ENCODE measurements around the gene FRA10AC1. TPM values are rescaled to one million over a fixed set of nuclear protein-coding genes. Genes with fewer than 3 reads are reported as not detected.

The FRA10AC1 gene
- total RNA-seq, 2 donors from 2014 or later = 8.0 to 9.2 TPM

DNA sequence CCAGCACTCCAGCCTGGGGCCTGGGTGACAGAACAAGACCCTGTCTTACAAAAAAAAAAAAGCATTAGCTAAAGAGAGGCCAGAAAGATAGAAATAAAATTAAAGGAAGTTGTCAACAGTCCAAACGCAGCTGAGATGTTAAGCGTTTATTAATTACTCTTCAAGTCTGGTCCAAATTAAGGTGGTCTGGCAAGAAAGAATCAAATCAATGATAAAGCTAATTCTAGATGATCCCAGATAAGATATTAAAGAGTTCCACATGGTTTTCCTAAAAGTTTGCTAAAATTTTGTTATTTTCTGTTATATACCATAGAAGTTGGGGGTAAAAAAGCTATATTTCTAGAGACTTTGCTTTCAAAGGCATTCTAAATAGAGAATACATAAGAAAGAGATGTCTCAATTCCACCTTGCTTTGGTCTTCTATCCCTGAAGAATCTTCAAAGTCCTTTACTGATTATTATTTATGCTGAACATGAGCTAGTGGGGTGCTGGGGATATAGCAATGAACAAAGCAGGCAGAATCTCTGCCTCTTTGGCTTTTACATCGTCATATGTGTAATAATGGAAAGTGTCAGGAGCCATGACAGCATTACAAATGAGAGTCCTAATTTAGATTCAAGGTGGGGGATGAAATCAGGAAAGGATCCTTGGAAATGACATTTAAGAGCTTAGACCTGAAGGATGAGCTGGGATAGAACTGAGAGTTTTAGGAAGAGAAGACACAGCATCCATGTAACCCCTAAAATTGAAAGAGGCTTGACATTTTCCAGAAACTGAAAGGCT lies 23.4 kb downstream of the FRA10AC1 start:
- Histone ChIP-seq H3K27ac (peak overlapping the region; percentile 17 to 47), H3K36me3 (peaks cover 26% of the 10 kb centered on the region), H3K9me3 (no peaks in the 10 kb centered on the region), H3K4me3 (no peak overlapping the region), H3K27me3 (no peaks in the 10 kb centered on the region), H3K4me1 (no peaks in the 10 kb centered on the region)
- DNase-seq (ENCODE audit: low spot score) = no peak
- TF ChIP-seq, protein P1, sequence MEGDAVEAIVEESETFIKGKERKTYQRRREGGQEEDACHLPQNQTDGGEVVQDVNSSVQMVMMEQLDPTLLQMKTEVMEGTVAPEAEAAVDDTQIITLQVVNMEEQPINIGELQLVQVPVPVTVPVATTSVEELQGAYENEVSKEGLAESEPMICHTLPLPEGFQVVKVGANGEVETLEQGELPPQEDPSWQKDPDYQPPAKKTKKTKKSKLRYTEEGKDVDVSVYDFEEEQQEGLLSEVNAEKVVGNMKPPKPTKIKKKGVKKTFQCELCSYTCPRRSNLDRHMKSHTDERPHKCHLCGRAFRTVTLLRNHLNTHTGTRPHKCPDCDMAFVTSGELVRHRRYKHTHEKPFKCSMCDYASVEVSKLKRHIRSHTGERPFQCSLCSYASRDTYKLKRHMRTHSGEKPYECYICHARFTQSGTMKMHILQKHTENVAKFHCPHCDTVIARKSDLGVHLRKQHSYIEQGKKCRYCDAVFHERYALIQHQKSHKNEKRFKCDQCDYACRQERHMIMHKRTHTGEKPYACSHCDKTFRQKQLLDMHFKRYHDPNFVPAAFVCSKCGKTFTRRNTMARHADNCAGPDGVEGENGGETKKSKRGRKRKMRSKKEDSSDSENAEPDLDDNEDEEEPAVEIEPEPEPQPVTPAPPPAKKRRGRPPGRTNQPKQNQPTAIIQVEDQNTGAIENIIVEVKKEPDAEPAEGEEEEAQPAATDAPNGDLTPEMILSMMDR (IDR thresholded peaks at IDR 0.05) = no peak

- DNase-seq (ENCODE audit: low spot score) = no peak
- H3K9me3 ChIP-seq = no peaks in the 10 kb centered on the region
- no peaks in the 10 kb centered on the region for H3K27me3 ChIP-seq
- H3K4me1 ChIP-seq = no peaks in the 10 kb centered on the region
- no peak overlapping the region for H3K27ac ChIP-seq
- TF ChIP-seq, protein P1 (IDR thresholded peaks at IDR 0.05) = no peak
- no peak overlapping the region for H3K4me3 ChIP-seq
- peaks cover 32% of the 10 kb centered on the region for H3K36me3 ChIP-seq
Measured at GRCh38 chr10:93678386-93678785, 24.0 kb downstream of the FRA10AC1 start.

DNA sequence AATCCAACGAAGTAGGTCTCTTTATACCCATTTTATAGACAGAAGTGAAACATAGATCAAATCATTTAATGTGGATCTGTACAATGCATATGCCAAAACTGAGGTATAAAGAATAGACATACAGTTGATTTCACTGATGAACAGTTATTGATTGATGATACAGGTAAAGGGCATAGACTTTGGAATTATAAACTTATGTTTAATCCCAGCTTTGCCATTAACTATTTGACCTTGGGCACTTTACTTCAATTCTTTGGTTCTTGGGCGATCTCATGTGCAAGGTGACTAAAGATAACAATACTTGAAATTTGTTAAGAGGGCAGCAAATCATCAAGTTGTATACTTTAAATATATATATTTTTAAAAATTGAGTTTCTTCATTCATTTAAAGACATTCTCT lies 28.6 kb downstream of the FRA10AC1 start:
- TF ChIP-seq, protein P1 (IDR thresholded peaks at IDR 0.05) = no peak
- Histone ChIP-seq H3K27me3 (no peaks in the 10 kb centered on the region), H3K27ac (no peak overlapping the region), H3K9me3 (no peaks in the 10 kb centered on the region), H3K36me3 (peaks cover 52% of the 10 kb centered on the region), H3K4me1 (no peaks in the 10 kb centered on the region), H3K4me3 (no peak overlapping the region)
- DNase-seq (ENCODE audit: low spot score) = no peak

- TF ChIP-seq, protein P1 (IDR thresholded peaks at IDR 0.05) = no peak
- no peak for DNase-seq (ENCODE audit: low spot score)
- Histone ChIP-seq H3K4me1 (no peaks in the 10 kb centered on the region), H3K27ac (no peak overlapping the region), H3K27me3 (no peaks in the 10 kb centered on the region), H3K9me3 (no peaks in the 10 kb centered on the region), H3K36me3 (peaks cover 53% of the 10 kb centered on the region), H3K4me3 (no peak overlapping the region)
Measured at GRCh38 chr10:93672890-93673289, 29.5 kb downstream of the FRA10AC1 start.

- TF ChIP-seq, protein P1 (IDR thresholded peaks at IDR 0.05) = no peak
- no peak for DNase-seq (ENCODE audit: low spot score)
- Histone ChIP-seq H3K4me1 (no peaks in the 10 kb centered on the region), H3K9me3 (no peaks in the 10 kb centered on the region), H3K36me3 (peaks cover 53% of the 10 kb centered on the region), H3K27me3 (no peaks in the 10 kb centered on the region), H3K27ac (no peak overlapping the region), H3K4me3 (no peak overlapping the region)
Measured at GRCh38 chr10:93672022-93672678, 30.2 kb downstream of the FRA10AC1 start.

Measured in right atrium auricular region (tissue), 2 donors.